HS-27A (cell line): ENCODE results near the gene LCP2.

Experiments used
- DNase-seq: peaks from one replicate; pipeline ENCODE4 v3.0.0-alpha.2; 2012; ENCODE audit warnings: low read depth, missing footprints

The LCP2 gene

GRCh38 chr5:170315154-170315553 is 17.6 kb upstream of the LCP2 start:
- DNase-seq = no peak

DNA sequence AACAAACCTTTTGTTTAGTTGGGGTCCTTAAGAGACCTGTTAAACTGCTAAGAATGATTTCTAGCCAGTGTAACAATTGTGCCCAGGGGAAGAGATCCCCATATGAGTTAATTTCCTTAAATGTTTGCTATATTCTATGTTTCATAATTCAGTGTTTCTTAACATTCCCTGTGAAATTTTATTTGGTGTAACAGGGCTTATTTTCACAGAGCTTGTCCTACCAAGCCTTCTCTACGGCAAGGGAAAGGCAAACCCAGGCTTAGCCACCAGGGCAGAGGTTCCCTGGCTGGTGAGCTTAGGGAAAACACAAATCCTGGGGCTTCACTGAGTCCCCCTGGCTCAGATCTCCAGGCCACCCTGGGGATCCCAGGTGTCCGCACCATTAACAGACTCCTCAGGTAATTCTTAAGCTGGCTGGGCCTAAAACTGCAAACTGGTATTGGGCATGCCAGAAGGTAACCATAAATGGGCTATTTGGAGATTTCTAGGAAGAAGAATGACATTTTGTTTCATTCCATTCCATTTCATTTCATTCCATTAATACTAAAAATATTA is 17.0 kb upstream of the LCP2 start:
- DNase-seq = no peak

DNA sequence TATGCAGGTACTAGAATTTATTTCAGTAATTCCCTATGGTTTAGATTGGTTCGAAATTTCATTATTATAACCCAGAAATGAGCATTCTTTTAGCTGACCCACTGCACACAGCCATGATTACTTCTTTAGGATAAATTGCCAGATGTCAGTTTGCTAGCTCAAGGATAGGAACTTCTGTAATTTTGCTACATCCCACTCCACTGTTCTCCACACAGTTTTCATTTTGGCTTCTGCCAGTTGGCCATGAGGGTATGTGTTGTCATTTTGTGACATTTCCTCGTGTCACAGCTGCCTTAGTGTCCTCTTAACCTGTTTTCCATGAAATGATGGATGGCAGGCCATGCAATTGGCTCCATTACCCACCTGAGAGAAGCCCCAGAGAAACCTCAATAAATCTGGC is 16.2 kb upstream of the LCP2 start:
- DNase-seq = no peak

DNA sequence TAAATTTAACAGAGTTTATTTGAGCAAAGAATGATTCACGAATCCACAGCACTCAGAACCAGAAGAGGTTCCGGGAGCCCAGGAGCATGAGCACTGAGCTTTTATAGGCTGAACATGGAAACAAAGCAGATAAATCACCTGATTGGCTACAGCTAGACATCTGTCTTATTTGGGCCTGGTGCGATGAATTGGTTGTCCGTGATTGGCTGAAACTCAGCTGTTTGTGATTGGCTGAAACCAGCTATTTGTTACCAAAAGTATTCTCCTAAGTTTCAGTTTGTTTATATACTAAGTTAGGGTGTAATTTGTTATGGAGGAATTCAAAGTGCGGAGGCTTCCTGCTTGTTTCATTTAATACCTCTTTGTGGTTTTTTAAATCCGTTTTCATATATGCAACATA is 15.8 kb upstream of the LCP2 start:
- no peak for DNase-seq

- DNase-seq = no peak
These were observed 15.1 kb upstream of the LCP2 start for GRCh38 chr5:170312666-170313065.

DNA sequence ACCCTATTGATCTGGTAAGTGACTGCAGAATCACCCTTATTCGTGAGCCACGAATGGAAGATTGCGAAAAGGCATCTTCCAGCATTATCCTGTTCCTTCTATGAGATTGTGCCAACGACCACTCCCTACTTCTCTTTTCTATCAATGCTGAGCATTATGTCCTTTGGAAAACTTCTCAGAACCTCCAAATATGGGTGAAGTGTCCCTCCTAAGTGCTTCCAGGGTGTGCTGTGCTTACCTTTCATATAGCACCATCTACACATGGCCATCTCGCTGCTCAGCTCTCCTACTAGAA is 14.7 kb upstream of the LCP2 start:
- no peak for DNase-seq

DNA sequence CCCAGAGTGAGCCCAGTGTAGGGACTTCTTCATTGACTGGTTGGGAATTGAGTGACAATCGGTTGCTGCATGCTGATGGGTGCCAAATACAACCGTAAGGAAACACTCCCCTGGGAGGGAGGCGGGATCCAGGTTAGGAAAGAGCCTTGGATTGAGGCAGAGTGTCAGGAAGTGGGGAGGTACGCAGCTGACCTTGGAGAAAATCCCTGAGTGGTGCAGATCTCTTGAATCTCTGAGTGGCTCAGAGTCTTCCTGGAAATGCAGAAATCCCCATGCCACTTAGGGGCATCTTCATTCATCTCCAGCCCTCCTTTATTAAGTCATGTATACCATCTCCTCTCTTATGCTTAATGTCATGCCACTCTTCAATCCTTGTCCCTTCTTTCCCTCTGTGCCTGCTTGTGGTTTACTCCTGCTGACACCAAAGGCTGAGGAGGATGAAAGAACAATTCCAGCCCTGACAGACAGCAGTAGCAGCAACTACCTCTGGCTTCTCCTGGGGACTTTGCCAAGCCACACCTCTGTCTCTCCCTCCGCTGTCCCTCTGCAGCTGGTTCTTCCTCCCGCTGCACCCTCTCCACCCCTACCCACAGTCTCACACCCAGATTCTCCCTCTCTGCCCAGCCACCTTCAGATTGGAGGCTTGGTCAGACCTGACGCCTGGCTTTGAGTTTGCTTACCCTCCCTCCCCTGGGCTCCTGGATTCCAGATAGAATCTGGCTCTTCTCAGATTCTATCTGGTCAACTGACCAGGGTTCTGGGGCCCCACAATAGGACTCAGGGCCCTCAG is 14.1 kb upstream of the LCP2 start:
- DNase-seq = no peak

- DNase-seq = no peak
These were observed 12.8 kb upstream of the LCP2 start for GRCh38 chr5:170310256-170310926.

GRCh38 chr5:170308686-170309085 is 11.1 kb upstream of the LCP2 start:
- DNase-seq = no peak

GRCh38 chr5:170307575-170308465 is 10.2 kb upstream of the LCP2 start:
- DNase-seq = no peak

DNA sequence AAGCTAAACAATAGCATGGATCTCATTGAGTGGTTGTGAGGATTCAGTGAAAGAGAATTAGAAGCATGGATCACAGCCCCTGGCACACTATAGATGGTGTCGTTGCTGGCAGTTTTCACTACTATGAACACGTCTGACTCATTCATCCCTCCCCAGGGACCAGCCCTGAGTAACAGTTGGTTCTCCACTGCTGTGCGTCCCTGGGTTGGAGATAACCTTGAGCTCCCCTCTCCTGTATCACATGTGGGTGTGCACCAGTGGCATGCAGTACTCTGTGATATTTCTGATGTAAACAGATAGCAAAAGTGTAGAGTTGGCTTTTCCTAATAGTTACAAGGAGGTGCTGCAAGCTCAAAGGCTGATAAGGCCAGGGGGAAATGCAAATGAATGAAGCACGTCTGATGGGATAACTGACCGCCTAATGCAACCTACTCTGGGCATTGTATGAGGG is 8.8 kb upstream of the LCP2 start:
- no peak for DNase-seq

- no peak for DNase-seq
These were observed 8.1 kb upstream of the LCP2 start for GRCh38 chr5:170305646-170306025.

DNA sequence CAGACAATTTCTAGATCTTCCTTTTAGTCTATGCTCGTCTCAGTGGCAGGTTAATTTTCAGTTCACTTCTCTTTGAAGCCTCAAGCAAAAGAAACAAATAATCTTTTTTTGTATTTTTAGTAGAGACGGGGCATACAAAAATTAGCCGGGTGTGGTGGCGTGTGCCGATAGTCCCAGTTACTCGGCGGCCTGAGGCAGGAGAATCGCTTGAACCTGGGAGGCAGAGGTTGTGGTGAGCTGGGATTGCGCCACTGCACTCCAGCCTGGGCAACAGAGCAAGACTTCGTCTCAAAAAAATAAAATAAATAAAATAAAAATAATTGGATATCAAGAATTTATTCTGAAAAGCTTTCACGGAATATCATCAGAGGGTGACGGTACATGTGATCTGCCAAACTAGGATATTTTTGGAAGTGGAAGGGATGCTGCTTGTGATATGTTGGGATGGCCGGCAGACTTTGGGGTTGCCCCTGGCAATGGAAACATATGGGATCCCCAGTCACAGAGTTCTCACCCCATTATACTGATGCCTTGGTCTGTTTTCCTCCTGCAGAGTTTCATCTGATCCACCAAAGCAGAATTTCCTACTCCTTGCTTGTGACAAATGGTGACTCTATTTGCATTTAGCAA is 7.6 kb upstream of the LCP2 start:
- no peak for DNase-seq

GRCh38 chr5:170303549-170303948 is 6.0 kb upstream of the LCP2 start:
- no peak for DNase-seq

DNA sequence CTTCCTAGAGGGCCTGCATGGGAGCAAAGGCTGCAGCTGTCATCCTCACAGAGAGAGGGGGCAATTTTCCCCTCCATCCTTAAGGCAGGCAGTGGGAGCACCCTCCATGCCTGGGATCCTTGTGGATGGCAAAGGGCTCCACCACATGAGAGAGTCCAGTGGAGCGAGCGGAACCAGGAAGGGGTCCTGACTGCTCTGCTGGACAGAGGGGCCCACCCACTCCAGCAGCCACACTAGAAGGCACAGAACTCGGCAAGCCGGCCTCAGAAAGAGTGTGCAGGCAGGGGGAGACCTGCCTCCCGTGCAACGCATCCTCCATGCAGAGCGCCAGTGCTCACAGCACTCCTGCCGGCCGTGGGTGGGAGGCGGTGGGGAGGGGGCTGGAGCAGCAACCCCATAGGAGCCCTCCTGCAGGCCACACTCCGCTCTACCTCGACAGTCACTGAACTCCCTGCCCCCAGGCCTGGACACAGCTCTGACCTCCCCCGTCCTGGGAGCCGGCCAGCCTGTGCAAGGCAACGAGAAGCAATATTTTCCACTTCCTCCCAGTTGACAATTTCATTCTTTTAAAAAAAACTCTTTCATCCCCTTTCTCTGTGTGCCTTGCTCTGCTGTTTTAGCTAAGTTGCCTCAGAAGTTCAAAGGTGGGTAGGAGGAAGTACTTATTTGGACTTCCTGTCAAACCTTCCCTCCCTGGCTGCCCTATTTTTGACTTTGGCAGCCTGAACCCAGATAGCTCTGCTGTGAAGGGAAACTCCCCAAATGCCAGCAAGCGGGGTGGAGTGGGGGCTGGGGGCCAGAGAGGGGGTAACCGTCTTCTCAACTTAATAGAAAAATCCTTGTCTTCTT is 5.3 kb upstream of the LCP2 start:
- no peak for DNase-seq

GRCh38 chr5:170301981-170302652 is 4.5 kb upstream of the LCP2 start:
- DNase-seq = no peak

DNA sequence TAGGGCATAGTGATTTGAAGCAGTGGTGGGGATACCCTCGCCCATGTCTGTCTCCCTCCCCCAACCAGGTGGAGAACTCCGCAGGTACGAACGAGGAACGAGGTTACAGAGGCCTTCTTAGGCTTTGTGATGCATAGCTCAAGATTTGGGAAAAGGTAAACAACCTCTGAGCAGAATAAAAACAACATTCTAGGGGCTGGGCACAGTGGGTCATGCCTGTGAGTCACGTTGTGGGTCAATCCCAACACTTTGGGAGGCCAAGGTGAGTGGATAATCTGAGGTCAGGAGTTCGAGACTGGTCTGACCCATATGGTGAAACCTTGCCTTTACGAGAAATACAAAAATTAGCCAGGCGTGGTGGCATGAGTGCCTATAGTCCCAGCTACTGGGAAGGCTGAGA is 3.6 kb upstream of the LCP2 start:
- DNase-seq = no peak

- no peak for DNase-seq
These were observed 2.9 kb upstream of the LCP2 start for GRCh38 chr5:170300361-170301013.

DNA sequence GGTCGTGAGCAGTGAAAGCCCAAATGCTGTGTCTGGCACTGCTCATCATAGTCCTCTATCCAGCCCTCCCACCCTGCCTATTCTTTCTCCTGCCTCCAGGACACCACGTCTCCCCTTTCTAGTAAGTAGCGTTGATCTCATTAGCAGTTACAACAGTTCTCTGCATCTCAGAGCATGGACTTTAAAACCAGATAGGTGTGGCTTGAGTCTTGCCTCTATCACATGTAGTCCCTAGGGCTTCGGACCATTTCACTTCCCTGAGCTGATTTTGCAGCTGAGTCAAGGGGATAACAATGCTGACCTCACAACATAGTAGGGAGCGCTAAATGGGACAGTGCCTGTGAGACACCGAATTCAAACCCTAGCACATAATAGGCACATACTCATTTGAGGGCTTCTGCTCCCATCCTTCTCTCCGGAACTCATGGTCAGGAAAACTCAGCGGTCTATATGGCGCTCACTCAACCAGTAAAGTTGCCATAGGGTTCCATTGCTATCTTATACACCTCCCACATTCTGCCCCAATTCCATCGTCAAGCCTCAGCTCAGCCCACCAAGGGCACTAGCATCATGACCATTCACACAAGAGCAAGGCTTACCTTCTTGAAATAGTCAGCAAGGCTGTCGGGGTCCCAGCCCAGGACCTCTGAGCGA is 515 bp downstream of the LCP2 start:
- no peak for DNase-seq
